Measurements from ENCODE around the gene MYH15.

DNA sequence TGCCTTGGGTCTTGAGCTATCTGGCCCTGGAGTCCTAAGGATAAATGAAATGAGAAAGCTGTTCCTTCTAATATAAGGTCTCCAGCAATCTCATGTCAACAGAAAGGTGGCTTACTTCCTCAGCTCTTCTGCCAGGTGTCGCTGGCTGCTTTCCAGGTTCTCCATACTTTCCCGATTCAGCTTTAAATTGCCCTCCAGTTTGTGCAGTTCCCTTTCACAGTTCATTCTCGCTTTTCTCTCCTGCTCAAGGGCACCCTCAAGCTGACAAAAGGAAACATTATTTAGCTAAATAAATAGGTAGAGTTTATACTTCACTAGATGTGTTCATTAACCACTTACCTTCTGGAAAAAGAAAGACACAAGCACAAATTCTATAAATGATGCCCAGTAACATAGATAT lies 73.0 kb downstream of the MYH15 start:
- TF ChIP-seq POLR2AphosphoS5 (IDR thresholded peaks at IDR 0.05; ENCODE audit: insufficient read depth in 1 of 2, low read depth in 1 of 2) (no peak), POLR2A (IDR thresholded peaks at IDR 0.05) (no peak)
- TF ChIP-seq, protein P1, sequence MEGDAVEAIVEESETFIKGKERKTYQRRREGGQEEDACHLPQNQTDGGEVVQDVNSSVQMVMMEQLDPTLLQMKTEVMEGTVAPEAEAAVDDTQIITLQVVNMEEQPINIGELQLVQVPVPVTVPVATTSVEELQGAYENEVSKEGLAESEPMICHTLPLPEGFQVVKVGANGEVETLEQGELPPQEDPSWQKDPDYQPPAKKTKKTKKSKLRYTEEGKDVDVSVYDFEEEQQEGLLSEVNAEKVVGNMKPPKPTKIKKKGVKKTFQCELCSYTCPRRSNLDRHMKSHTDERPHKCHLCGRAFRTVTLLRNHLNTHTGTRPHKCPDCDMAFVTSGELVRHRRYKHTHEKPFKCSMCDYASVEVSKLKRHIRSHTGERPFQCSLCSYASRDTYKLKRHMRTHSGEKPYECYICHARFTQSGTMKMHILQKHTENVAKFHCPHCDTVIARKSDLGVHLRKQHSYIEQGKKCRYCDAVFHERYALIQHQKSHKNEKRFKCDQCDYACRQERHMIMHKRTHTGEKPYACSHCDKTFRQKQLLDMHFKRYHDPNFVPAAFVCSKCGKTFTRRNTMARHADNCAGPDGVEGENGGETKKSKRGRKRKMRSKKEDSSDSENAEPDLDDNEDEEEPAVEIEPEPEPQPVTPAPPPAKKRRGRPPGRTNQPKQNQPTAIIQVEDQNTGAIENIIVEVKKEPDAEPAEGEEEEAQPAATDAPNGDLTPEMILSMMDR (IDR thresholded peaks at IDR 0.05), result no peak

Data from vagina (tissue), 2 donors.